Stimulated activated naive CD8-positive, alpha-beta T cell treated with anti-CD3 and anti-CD28 coated beads, Interleukin-15, amount 100 ng/mL, for 72 hours (primary cell): Measurements from ENCODE around the gene HOXC11.

ENCODE experiments used
- ATAC-seq: fragments of 150-1000 bp; cut with Tn5 transposase; 2 replicates; pipeline ENCODE4 v1.10.0; 2021; ENCODE audit warnings: mild to moderate bottlenecking, moderate library complexity
- DNase-seq, 2 donors: peaks; one replicate each; pipeline ENCODE4 v3.0.0; 2021 to 2022
- H3K27ac Mint-ChIP-seq, 2 donors: one replicate each; pipeline ENCODE4 v1.8.0; 2022; ENCODE audit warnings: mild to moderate bottlenecking in 2 of 2, mixed read lengths in 2 of 2, moderate library complexity in 2 of 2
- H3K27me3 Mint-ChIP-seq: one replicate; pipeline ENCODE4 v1.8.0; 2022; ENCODE audit warnings: mixed read lengths
- H3K4me1 Mint-ChIP-seq: one replicate; pipeline ENCODE4 v1.8.0; 2022; ENCODE audit warnings: mild to moderate bottlenecking, mixed read lengths
- H3K4me3 Mint-ChIP-seq, 2 donors: one replicate each; pipeline ENCODE4 v1.8.0; 2022; ENCODE audit warnings: mild to moderate bottlenecking in 2 of 2, mixed read lengths in 2 of 2, moderate library complexity in 1 of 2
- H3K9me3 Mint-ChIP-seq, 2 donors: one replicate each; pipeline ENCODE4 v1.8.0; 2022; ENCODE audit warnings: mixed read lengths in 2 of 2

The HOXC11 gene

DNA sequence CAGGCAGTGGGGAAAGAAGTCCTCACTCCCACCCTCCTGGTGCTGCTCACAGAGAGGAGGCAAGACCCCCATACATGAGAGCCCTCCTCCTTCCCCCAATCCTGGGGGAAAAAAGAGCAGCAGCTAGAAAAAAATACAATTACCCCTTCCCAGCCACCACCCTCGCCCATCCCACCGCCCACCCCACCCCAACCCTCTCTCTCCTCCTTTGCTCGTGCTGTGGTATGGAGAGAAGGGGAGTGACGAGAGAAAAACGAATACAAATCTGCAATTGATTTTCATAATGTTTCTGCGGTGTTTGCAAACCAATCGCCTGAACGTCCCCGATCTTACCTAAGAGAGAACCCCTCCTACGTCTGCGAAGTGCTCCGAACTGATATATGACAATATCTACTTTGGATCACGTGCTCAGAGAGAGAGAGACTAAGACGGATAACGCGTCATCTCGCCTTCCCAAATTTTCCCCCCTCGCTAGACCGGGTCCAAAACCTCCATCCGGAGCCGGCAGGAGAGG is at the start of gene HOXC11:
HOXC11 (plus strand) TSS at position 405 of the 514 bp plus-strand sequence. CDS start 116 bp downstream, outside the sequence.
- H3K27me3 Mint-ChIP-seq, result peaks cover 98% of the 10 kb centered on the region
- H3K4me1 Mint-ChIP-seq, result peaks cover 38% of the 10 kb centered on the region
- H3K9me3 Mint-ChIP-seq, result no peaks in the 10 kb centered on the region
- DNase-seq (no peak), ATAC-seq (no peak)
- H3K27ac Mint-ChIP-seq, result peak within 1 kb of the TSS in 1 of 2 donors; percentile 90
- peak within 1 kb of the TSS; percentile 75 to 82 for H3K4me3 Mint-ChIP-seq

DNA sequence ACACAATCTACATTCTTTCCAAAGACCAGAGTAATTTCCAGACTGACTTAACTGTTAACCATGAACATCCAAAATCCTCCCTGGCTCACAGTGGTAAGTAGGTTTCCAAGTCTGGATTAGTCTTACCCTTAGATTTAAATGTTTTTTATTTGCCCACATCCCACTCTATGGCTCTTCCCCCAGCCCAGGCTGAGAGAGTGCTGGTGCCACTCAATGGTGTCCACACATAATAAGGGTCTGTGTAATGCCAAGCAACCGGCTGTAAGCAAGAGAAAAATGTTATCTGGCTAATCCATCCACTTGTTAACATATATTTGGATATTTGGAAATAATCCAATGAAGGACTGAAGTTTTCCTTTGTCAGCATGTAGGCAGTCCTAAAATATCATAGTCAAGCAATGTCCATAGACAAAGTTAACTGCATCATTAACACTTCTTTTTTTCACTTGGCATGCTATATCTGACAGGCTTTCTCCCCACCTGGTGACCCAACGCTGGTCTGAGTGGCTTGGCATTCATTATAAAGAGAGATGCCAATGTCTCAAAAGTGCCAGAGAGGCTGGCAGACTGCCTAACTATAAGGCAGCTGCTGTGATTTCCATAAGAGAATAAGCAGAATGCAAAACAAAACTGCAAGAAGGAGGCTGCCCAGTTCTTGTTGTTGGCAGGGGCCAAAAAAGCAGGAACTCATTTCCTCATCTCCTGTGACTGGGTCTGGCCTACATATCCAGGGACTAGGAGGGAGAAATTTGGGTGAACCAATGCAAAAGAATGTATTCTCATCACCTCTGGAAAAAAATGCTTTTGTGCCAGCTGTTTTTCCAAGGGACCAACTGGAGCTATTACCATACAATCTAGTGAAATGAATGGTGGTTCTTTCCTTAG is 48.2 kb upstream of the HOXC11 start:
- H3K27ac Mint-ChIP-seq, result peak overlapping the region in 1 of 2 donors; percentile 69
- peaks cover 93% of the 10 kb centered on the region for H3K27me3 Mint-ChIP-seq
- no peaks in the 10 kb centered on the region for H3K9me3 Mint-ChIP-seq
- DNase-seq, result no peak
- peaks cover 5% of the 10 kb centered on the region for H3K4me1 Mint-ChIP-seq
- H3K4me3 Mint-ChIP-seq, result no peak overlapping the region
- ATAC-seq, result no peak

DNA sequence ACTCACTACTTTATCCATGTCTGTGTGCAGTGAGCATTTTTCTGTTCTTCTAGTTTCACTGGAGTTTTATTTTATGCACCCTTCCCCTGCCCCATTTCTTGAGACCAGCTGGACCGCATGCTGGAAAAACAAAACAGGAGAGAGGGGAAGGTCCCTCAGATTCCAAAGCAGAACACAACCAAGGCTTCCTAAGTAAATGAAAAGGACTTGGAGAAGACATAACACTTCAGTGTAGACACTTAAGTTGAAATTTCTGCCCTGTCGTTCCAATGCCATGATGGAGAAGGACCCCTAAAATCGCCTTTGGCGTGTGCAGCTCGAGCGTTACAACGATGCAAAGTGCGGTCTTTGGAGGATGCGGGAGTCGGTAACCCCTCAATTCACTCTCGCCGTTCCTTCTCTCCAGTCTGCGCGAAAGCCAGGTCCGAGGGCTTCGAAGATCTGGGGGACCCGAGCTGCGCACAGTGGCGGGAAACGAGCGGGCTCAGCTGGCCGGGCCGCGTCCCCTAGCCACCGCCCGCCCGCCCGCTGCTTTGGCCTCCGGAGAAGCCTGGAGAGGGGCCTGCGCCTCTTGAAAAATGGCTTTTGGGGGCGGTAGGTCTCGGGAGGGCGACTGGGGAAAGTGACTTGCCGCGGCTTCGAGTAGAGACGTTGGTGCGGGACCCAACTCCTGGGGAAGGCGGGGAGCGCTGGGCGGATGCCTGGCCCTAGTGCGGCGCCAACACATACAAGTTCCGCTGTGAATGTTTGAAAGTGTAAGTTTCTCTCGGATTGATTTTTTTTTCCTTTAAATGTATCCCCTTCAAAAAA is 45.5 kb upstream of the HOXC11 start:
- H3K9me3 Mint-ChIP-seq, result no peaks in the 10 kb centered on the region
- H3K27ac Mint-ChIP-seq, result no peak overlapping the region
- DNase-seq (no peak), ATAC-seq (no peak)
- no peak overlapping the region for H3K4me3 Mint-ChIP-seq
- peaks cover 5% of the 10 kb centered on the region for H3K4me1 Mint-ChIP-seq
- H3K27me3 Mint-ChIP-seq, result peaks cover 95% of the 10 kb centered on the region

DNA sequence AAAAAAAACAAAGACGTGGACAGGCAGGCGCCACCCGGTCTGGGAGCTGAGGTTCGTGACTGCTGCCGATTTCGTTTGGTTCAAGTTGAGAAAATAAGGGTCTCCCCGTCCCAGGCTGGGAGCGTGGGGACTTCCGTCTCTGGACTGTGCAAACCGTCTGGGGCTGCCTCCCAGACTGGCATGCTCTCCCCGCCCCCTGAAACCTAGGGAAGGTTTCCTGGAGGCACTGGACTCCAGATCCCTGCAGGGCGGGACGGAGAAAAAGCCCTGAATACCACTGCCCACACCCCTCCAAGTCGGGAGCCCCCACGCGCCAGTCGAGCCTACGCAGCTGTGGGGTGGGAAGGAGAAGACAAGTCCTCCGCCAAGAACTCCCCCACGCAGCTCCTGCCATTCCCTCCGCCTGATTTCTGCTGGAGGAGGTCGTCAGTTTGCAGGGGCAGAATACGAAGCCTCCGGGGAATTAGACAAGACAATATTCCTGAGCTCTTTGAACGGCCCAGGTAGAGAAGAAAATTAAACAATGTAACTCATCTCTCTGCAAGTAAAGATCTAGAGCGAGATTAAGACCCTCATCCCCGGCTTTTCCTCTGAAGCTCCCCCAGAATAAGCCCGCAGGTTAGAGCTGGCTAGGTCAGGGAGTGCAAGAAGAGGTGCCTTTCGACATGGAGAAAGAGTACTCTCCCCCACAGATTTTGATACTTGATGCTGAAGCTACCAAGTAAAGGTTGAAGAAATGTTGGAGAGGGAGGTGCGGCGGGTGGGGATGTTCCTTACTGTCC is 44.7 kb upstream of the HOXC11 start:
- no peaks in the 10 kb centered on the region for H3K9me3 Mint-ChIP-seq
- H3K4me1 Mint-ChIP-seq, result peaks cover 5% of the 10 kb centered on the region
- H3K4me3 Mint-ChIP-seq, result no peak overlapping the region
- ATAC-seq (no peak), DNase-seq (no peak)
- peaks cover 98% of the 10 kb centered on the region for H3K27me3 Mint-ChIP-seq
- no peak overlapping the region for H3K27ac Mint-ChIP-seq

DNA sequence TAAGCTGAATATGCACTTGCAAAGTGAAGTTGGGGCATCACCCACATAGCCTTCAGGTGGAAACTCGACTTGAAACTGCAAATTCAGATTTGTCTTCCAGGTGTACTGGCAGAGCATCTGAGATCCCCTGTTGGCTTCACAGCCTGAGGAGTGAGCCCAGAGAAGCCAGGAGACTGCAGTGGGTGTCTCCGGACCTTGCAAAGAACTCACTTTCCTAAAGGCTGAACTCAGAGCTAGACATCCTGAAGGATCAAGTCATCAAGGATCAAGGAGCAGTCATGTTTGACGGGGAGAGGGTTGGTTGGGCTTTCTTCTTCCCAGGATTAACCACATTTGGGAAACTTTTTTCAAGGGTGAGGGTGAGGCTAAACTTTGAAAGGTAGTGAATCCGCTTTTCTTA is 43.4 kb upstream of the HOXC11 start:
- ATAC-seq (no peak), DNase-seq (no peak)
- Mint-ChIP-seq H3K9me3 (no peaks in the 10 kb centered on the region), H3K27me3 (peaks cover 98% of the 10 kb centered on the region), H3K4me3 (no peak overlapping the region), H3K27ac (no peak overlapping the region), H3K4me1 (peaks cover 5% of the 10 kb centered on the region)

DNA sequence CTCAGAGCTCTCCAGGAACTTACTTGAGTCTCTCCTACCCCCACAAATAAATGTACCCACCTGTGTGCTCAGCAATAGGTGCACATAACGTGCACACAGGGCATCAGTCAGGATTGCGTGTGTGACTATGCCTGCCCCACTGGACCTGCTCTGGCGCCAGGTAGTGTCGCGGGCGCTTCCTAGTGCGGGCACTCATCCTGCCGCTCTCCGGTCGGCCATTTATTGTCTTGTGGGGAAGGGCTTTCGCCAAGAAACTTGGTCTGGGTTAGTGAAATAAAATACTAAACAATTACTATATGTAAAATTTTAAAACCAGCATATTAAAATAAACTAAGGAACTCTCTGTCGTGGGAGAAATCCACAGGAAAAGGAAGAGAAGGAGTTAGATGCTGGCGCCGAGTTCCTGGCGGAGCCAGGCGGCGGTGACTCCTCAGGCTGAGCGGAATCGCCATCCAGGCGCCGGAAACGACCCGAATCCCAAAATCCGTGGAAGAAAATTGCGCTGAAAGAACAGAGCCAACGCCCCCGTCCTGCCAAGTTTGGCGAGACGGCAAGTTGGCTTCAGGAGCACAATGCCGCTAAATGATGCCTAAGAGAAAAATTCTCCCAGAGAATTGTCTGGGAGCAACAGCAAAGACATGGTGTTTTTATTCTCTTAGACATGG is 42.2 kb upstream of the HOXC11 start:
- Mint-ChIP-seq H3K27me3 (peaks cover 98% of the 10 kb centered on the region), H3K4me1 (peaks cover 13% of the 10 kb centered on the region), H3K27ac (no peak overlapping the region), H3K9me3 (no peaks in the 10 kb centered on the region), H3K4me3 (no peak overlapping the region)
- ATAC-seq (no peak), DNase-seq (no peak)

DNA sequence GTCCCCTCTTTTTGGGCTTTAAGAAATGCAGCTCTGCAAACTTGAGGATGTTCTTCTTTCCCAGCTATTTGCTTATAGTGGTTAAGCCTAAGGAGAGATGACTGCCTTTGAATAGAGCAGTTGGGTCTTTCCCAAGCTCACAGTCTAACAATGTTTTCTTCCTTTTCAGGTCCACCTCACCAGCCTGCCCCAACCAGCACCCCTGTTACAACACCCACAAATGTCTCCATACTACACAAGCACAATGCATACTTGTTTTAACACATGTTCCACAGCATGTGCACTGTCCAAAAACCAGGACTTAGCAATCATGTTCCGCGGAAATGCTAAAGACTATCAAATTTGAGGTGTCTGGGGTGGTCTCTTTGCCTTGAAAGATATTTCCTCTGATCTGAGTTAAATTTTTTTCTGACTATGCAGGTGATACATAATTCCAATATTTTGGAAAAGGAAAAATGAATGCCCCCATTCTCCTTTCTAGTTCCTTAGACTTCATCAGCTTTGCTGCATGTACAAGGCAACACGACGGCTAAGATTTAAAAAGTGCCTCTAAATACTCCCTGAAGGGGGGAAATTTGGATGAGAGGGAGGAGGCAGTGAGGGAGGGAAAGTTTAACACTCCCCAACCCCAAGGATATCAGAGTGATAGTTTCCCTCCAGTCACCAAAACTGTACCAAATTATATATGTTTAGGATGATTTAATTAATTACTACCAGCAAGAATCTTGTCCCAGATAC is 40.9 kb upstream of the HOXC11 start:
- no peak for ATAC-seq

DNA sequence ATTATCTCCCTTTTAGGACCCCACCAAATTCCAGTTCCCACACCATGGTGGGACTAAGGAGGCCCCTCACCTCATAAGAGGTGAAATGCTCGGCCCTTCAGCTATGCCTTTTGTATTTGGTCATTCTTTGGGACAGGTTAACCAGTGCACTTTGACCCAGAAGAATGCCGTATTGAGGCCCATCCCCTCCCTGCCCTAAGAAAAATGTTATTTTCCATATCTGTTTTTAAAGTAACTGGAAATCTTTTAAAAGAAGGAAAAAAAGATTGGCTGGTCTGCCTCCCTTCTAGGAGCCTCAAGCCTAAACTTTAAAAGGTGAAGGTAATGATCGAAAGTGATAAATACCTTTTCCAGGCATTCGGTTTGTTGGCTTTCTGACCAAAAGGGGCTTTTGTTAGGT is 40.0 kb upstream of the HOXC11 start:
- H3K27me3 Mint-ChIP-seq, result peaks cover 98% of the 10 kb centered on the region
- DNase-seq (no peak), ATAC-seq (no peak)
- H3K9me3 Mint-ChIP-seq, result no peaks in the 10 kb centered on the region
- H3K4me3 Mint-ChIP-seq, result no peak overlapping the region
- H3K4me1 Mint-ChIP-seq, result peaks cover 21% of the 10 kb centered on the region
- H3K27ac Mint-ChIP-seq, result no peak overlapping the region

More for the DNA sequence above, 40.9 kb upstream of the HOXC11 start:
- H3K9me3 Mint-ChIP-seq, result no peaks in the 10 kb centered on the region
- no peak overlapping the region for H3K27ac Mint-ChIP-seq
- no peak overlapping the region for H3K4me3 Mint-ChIP-seq
- no peak for DNase-seq
- H3K4me1 Mint-ChIP-seq, result peaks cover 18% of the 10 kb centered on the region
- peaks cover 98% of the 10 kb centered on the region for H3K27me3 Mint-ChIP-seq

DNA sequence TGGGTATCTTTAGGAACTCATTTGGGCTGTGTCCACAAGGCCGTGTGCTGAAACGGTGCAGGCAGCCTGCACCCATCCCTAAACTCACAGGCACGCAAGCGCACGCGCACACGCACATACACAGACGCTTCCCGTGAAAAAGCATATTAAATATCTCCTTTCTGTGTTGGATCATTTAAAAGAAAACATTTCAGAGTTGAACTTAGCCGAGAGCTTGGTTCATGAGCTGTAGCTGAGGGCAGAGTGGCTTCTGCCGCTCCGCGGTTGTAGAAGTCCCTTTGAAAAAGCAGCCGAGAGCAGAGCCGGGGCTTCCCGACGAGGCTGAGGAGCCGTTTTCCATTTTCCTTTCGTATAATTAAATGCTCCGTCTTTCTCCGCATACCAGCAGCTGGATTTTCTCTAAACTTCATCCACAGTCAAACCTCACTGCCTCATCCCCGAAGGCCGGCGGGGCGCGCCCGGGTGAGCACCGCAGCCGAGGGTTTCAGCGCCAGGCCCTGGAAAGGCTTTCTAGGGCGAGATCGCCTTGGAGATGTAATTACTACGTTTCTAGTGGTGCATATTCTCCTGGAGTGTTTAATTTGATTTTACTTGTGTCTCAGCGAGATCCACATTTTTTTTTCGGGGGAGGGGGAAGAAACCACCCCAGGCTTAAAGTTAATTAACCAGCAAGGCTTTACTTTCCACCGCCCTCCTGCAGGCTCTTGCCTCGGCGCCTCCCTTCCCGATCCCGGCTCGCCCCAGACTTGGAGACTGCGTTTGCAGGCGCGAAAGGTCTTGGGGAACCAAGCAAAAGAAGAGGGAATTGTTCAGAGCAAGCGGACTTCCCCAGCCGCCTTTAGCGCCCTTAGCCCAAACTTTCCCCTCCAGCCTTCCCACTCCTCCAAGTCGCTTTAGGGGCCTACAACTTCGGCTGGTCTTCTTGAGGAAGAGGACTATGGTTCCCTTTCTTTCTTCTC is 37.3 kb upstream of the HOXC11 start:
- ATAC-seq (no peak), DNase-seq (no peak)
- H3K4me1 Mint-ChIP-seq, result peaks cover 30% of the 10 kb centered on the region
- H3K27me3 Mint-ChIP-seq, result peaks cover 98% of the 10 kb centered on the region
- peak overlapping the region; percentile 56 to 76 for H3K4me3 Mint-ChIP-seq
- peak overlapping the region in 1 of 2 donors; percentile 44 for H3K27ac Mint-ChIP-seq
- H3K9me3 Mint-ChIP-seq, result no peaks in the 10 kb centered on the region

DNA sequence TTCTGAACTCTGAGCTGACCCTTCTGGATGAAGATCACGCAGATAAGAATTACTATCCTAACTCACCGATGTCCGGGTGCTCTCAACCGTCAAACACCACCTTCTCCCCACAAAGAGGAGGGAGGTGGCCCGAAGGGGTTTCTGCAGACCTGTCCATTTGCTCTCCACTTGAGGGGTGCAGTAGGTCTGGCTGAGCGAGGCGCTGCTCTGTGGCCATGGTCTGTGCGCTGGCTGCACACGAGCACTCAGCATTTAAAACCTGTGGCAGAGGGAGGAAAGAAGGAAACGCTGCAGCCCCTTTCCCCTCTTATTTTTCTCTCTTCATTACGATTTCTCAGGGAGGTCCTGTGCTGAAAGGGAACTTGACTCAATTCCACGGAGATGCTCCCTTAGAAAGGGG is 35.8 kb upstream of the HOXC11 start:
- H3K27me3 Mint-ChIP-seq, result peaks cover 100% of the 10 kb centered on the region
- no peaks in the 10 kb centered on the region for H3K9me3 Mint-ChIP-seq
- no peak for DNase-seq
- H3K27ac Mint-ChIP-seq, result no peak overlapping the region
- peaks cover 30% of the 10 kb centered on the region for H3K4me1 Mint-ChIP-seq
- ATAC-seq, result no peak
- no peak overlapping the region for H3K4me3 Mint-ChIP-seq

DNA sequence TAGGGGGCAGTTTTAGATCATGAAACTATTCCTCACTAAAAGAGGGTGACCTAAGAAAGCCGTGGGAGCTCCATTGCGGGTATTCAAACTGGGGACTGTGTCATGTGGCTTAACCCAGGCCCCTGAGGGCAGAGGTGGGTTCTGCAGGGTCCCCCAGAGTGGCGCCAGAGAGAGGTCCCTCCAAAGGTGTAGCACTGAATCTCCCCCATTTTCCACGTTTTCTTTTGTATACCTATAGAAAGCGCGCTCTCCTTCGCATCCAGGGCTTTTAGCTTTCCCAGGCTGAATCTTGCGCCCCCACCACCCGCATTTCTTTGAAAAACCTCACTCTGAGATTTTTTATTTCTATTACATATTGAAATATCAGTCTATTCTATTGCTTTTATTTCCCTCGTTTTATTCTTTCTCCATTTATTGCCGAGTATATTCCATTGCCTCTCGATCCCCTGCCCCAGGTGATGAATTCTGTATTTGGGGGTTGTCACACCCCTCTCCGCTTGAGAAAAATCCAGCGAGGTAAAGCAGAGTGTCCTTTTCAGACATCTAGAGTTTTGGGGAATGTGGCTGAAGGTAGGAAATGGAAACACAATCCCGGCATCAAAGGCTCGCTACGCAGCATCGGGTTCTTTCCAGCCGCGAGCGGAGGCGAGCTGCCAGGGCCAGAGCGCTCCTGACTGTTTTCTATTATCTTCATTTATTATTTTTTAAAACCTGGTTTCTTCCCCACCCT is 35.2 kb upstream of the HOXC11 start:
- peaks cover 30% of the 10 kb centered on the region for H3K4me1 Mint-ChIP-seq
- ATAC-seq (no peak), DNase-seq (no peak)
- no peaks in the 10 kb centered on the region for H3K9me3 Mint-ChIP-seq
- H3K4me3 Mint-ChIP-seq, result peak overlapping the region in 1 of 2 donors; percentile 68
- H3K27ac Mint-ChIP-seq, result no peak overlapping the region
- H3K27me3 Mint-ChIP-seq, result peaks cover 100% of the 10 kb centered on the region

DNA sequence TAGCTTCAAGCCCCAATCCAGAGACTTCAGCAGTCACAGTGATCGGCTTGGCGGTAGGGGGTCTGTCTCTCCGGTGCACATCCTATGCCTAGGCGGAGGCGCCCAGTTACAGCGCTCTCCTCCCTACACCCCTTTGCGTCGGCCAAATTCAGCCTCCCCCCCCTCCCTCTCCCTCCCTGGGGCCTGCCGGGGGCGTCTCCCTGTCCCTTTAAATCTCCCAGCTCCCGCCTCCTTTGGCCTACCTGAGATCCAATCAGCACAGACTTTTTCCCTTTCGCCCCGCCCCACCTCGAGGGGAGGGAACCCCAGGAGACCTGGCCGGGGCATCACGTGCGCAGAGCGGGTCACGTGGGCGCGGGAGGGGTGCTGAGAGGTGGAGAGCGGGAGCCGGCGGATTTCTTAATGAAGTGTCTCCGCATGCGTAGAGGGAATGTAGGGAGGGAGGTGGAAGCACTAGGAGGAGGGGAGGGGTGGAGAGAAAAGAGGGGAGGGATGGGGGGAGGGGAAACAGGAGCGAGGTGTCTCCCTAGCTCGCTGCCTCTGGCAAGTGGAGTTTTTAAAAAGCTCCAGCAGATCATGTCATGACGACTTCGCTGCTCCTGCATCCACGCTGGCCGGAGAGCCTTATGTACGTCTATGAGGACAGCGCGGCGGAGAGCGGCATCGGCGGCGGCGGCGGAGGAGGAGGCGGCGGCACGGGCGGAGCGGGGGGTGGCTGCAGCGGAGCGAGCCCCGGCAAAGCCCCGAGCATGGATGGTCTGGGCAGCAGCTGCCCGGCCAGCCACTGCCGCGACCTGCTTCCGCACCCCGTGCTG is 34.4 kb upstream of the HOXC11 start, which contains the start of gene HOXC13:
HOXC13 (plus strand) TSS at position 506 of the 815 bp plus-strand sequence; CDS start at position 582, 76 bp downstream.
- ATAC-seq (peak; percentile 68), DNase-seq (peak in 1 of 2 donors; percentile 61)
- peaks cover 30% of the 10 kb centered on the region for H3K4me1 Mint-ChIP-seq
- no peaks in the 10 kb centered on the region for H3K9me3 Mint-ChIP-seq
- no peak within 1 kb of the TSS for H3K27ac Mint-ChIP-seq
- H3K4me3 Mint-ChIP-seq, result peak within 1 kb of the TSS; percentile 56 to 68
- H3K27me3 Mint-ChIP-seq, result peaks cover 100% of the 10 kb centered on the region
